Muscle layer of colon (tissue), 2 donors: ENCODE measurements around the gene TRAF3.
A peak's percentile ranks its signal among the peaks of the same experiment; 100 is the strongest.

Experiments used
- H3K27ac ChIP-seq: one replicate; pipeline ENCODE4 v1.7.0; 2013; ENCODE audit warnings: low read depth, mild to moderate bottlenecking, low read length, moderate library complexity
- H3K27me3 ChIP-seq, 2 donors: one replicate each; pipeline ENCODE4 v1.7.0; 2013; ENCODE audit warnings: low read length in 2 of 2, mild to moderate bottlenecking in 2 of 2; ENCODE audit not compliant: insufficient read depth in 2 of 2, control insufficient read depth in 1 of 2
- H3K36me3 ChIP-seq: one replicate; pipeline ENCODE4 v1.7.0; 2013; ENCODE audit warnings: mild to moderate bottlenecking, low read length; ENCODE audit not compliant: insufficient read depth
- H3K4me1 ChIP-seq: one replicate; pipeline ENCODE4 v1.7.0; 2013; ENCODE audit warnings: mild to moderate bottlenecking, low read length; ENCODE audit not compliant: insufficient read depth
- H3K4me3 ChIP-seq, 2 donors: one replicate each; pipeline ENCODE4 v1.7.0; 2013; ENCODE audit warnings: low read length in 2 of 2, low read depth in 1 of 2, mild to moderate bottlenecking in 1 of 2, moderate library complexity in 1 of 2
- H3K9ac ChIP-seq: one replicate; pipeline ENCODE4 v1.7.0; 2013; ENCODE audit warnings: low read length
- H3K9me3 ChIP-seq: one replicate; pipeline ENCODE4 v1.7.0; 2013; ENCODE audit warnings: mild to moderate bottlenecking, low read length
- donor health status: abdominal sarcoma.
- donor health status: Adenocarcinoma of cecum.

TRAF3 gene

DNA sequence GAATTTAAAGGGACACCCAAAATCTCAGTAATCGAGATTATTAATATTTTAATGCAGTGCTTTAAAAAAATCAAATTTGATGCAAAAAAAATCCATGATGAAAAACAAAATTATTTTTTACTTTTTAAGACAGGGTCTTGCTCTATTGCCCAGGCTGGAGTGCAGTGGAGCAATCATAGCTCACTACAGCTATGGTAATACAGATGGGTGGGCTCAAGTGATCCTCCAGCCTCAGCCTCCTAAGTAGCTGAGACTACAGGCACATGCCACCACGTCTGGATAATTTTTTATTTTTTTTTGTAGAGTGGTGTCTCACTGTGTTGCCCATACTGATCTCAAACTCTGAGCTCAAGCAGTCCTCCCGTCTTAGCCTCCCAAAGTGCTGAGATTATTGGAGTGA, 62.9 kb downstream of the TRAF3 start:
- Histone ChIP-seq H3K27me3 (no peaks in the 10 kb centered on the region), H3K4me1 (no peaks in the 10 kb centered on the region), H3K4me3 (no peak overlapping the region), H3K36me3 (no peaks in the 10 kb centered on the region), H3K9me3 (no peaks in the 10 kb centered on the region), H3K9ac (no peak overlapping the region), H3K27ac (no peak overlapping the region)

DNA sequence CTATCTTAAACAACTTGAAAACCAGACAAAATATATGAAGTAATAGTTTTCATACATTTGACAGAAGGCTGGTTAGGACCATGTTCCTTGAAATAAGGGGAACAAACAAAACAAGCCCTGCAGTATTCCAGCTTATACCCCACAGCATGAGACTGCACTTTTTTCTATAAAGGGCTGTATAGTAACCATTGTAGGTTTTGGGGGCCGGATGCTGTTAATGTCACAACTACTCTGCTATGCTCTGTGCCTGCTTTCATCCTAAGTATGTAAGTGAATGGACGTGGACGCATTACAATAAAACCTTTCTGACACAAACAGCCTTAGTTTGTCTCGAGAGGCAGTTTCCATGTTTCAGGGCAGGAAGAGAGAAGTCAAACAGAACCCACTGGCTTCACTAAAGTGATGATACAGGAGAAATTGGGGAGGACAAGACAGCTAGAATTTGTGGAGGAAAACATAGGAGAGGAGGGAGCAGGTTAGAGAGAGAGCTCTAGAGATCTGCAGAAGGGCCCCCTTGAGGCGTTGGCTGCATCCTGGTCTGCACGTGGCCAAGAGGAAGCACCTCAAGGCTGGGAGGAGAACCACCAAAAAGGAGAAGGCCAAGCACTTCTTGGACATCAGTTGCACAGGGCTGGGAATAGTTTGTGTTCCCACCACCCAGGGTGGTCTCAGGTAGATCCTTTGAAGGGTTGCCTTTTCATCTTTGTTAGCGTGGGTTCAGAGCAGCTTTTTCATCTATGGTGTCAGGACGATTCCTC, 63.7 kb downstream of the TRAF3 start:
- Histone ChIP-seq H3K9ac (no peak overlapping the region), H3K27me3 (no peaks in the 10 kb centered on the region), H3K4me3 (no peak overlapping the region), H3K36me3 (no peaks in the 10 kb centered on the region), H3K27ac (no peak overlapping the region), H3K4me1 (no peaks in the 10 kb centered on the region), H3K9me3 (no peaks in the 10 kb centered on the region)

GRCh38 chr14:102848830-102849525, 71.7 kb downstream of the TRAF3 start:
- Histone ChIP-seq H3K27ac (peak overlapping the region; percentile 24), H3K27me3 (no peaks in the 10 kb centered on the region), H3K4me3 (peak overlapping the region in 1 of 2 donors; percentile 36), H3K4me1 (peaks cover 12% of the 10 kb centered on the region), H3K36me3 (no peaks in the 10 kb centered on the region), H3K9me3 (no peaks in the 10 kb centered on the region), H3K9ac (no peak overlapping the region)

GRCh38 chr14:102849526-102850379, 72.5 kb downstream of the TRAF3 start:
- Histone ChIP-seq H3K4me3 (peak overlapping the region; percentile 21 to 36), H3K36me3 (no peaks in the 10 kb centered on the region), H3K9me3 (no peaks in the 10 kb centered on the region), H3K9ac (peak overlapping the region; percentile 41), H3K4me1 (peaks cover 12% of the 10 kb centered on the region), H3K27me3 (no peaks in the 10 kb centered on the region), H3K27ac (peak overlapping the region; percentile 63)

DNA sequence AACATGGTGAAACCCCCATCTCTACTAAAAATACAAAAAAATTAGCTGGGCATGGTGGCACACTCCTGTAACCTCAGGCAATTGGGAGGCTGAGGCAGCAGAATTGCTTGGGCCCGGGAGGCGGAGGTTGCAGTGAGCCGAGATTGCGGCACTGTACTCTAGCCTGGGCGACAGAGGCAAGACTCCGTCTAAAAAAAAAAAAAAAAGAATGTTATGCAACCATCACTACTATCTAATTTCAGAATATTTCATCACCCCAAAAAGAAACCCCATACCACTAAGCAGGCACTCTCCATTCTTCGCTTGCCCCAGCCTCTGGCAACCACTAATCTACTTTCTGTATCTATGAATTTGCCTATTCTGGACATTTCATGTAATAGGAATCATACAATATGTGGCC, 76.4 kb downstream of the TRAF3 start:
- Histone ChIP-seq H3K4me3 (no peak overlapping the region), H3K9me3 (no peaks in the 10 kb centered on the region), H3K4me1 (peaks cover 10% of the 10 kb centered on the region), H3K36me3 (no peaks in the 10 kb centered on the region), H3K27ac (no peak overlapping the region), H3K9ac (no peak overlapping the region), H3K27me3 (no peaks in the 10 kb centered on the region)

DNA sequence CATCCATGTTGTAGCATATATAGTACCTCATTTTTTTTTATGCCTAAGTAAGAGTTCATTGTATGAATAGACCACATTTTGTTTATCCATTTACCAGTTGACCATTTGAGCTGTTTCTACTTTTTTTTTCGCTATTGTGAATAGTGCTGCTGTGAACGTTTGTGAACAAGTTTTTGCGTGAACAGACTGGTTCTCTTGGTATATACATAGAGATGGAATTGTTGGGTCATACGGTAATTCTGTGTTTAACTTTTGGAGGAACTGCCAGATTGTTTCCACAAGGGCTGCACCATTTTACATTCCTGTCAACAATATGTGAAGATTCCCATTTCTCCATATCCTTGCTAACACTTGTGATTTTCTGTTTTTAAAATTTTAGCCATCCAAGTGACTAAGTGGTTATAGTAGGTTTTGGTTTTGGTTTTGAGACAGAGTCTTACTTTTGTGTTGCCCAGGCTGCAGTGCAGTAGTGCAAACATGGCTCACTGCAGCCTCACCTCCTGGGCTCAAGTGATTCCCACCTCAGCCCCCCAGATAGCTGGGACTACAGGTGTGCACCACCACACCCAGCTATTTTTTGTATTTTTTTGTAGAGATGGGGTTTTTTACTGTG, 76.9 kb downstream of the TRAF3 start:
- Histone ChIP-seq H3K27ac (no peak overlapping the region), H3K4me1 (peaks cover 5% of the 10 kb centered on the region), H3K27me3 (no peaks in the 10 kb centered on the region), H3K9me3 (no peaks in the 10 kb centered on the region), H3K4me3 (no peak overlapping the region), H3K9ac (no peak overlapping the region), H3K36me3 (no peaks in the 10 kb centered on the region)

GRCh38 chr14:102856179-102856578, 78.9 kb downstream of the TRAF3 start:
- H3K27me3 ChIP-seq, result no peaks in the 10 kb centered on the region
- no peak overlapping the region for H3K27ac ChIP-seq
- no peaks in the 10 kb centered on the region for H3K9me3 ChIP-seq
- H3K4me3 ChIP-seq, result no peak overlapping the region
- no peak overlapping the region for H3K9ac ChIP-seq
- no peaks in the 10 kb centered on the region for H3K4me1 ChIP-seq
- H3K36me3 ChIP-seq, result no peaks in the 10 kb centered on the region

DNA sequence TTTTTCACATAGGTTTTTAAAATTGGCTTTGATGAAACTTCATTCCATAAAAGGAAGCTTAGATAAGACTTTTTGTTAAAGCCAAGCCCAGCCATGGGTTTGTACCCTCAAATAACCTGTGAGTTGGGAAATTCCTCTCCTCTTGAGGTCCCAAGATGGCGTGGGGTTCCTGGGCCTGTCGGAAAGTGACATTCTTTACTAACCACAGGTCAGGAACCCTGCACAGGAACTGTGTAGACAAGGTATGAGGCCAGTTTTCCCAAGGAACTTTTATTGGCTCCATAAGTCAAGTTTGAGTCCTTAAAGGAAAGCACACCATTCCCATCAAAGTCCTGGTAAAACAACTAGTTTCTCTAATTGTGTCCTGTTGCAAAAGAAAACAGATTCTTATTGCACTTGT, 80.2 kb downstream of the TRAF3 start:
- Histone ChIP-seq H3K36me3 (no peaks in the 10 kb centered on the region), H3K4me3 (no peak overlapping the region), H3K27ac (no peak overlapping the region), H3K4me1 (no peaks in the 10 kb centered on the region), H3K27me3 (no peaks in the 10 kb centered on the region), H3K9me3 (no peaks in the 10 kb centered on the region), H3K9ac (no peak overlapping the region)

GRCh38 chr14:102859911-102860310, 82.7 kb downstream of the TRAF3 start:
- H3K9me3 ChIP-seq, result no peaks in the 10 kb centered on the region
- H3K27ac ChIP-seq, result no peak overlapping the region
- H3K36me3 ChIP-seq, result no peaks in the 10 kb centered on the region
- no peak overlapping the region for H3K4me3 ChIP-seq
- H3K27me3 ChIP-seq, result no peaks in the 10 kb centered on the region
- no peak overlapping the region for H3K9ac ChIP-seq
- no peaks in the 10 kb centered on the region for H3K4me1 ChIP-seq

DNA sequence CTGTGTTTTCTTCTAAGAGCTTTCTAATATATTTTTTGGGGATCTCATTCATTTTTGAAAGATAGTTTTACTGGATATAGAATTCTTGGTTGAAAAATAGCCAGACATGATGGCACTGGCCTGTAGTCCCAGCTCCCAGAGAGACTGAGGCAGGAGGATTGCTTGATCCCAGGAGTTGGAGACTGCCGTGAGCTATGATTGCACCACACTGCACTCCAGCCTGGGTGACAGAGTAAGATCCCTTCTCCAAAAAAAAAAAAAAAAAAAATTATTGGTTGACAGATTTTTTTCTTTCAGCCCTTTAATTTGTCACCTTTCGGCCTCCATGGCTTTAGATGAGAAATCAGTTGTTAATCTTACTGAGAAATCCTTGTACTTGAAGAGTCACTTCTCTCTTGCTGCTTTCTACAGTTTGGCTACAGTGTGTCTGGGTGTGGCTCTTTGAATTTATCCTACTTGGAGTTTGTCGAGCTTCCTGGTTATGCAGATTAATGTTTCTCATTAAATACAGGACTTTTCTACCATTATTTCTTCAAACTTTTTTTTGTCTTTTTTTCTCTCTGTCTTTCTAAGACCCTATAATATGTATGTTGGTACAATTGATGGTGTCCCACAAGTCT, 85.0 kb downstream of the TRAF3 start:
- H3K9me3 ChIP-seq, result no peaks in the 10 kb centered on the region
- H3K4me1 ChIP-seq, result no peaks in the 10 kb centered on the region
- no peak overlapping the region for H3K4me3 ChIP-seq
- H3K27me3 ChIP-seq, result no peaks in the 10 kb centered on the region
- no peak overlapping the region for H3K9ac ChIP-seq
- no peaks in the 10 kb centered on the region for H3K36me3 ChIP-seq
- no peak overlapping the region for H3K27ac ChIP-seq

DNA sequence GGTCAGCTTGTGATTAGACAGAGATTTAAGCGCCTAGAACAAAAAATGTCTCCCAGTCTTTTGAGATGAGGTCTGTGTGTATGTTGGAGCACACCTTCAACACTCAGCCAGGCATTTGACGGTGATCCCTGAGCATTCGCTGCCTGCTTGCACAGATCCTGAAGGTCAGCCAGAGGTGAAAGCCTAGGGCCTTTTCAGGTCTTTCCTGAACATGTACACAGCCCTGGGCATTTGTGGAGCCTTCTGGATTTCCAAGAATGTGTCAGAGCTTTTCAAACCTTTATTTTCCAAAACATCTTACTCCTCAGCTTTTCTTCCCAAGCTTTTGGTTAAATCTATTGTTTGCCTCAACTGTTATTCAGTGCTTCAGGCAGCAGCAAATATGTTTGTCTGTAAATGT, 86.1 kb downstream of the TRAF3 start:
- H3K36me3 ChIP-seq, result no peaks in the 10 kb centered on the region
- H3K27me3 ChIP-seq, result no peaks in the 10 kb centered on the region
- H3K27ac ChIP-seq, result no peak overlapping the region
- H3K4me3 ChIP-seq, result no peak overlapping the region
- no peaks in the 10 kb centered on the region for H3K9me3 ChIP-seq
- no peaks in the 10 kb centered on the region for H3K4me1 ChIP-seq
- H3K9ac ChIP-seq, result no peak overlapping the region
